Inflammatory macrophage (primary cell): ENCODE results near the gene TXNRD2.

Experiments
- DNase-seq, 2 donors: peaks; one replicate each; pipeline ENCODE4 v3.0.0-alpha.2; 2020 to 2022

The TXNRD2 gene

GRCh38 chr22:19903513-19903912 is 38.1 kb downstream of the TXNRD2 start:
- DNase-seq, result no peak

- no peak for DNase-seq
Measured at GRCh38 chr22:19903031-19903430, 38.6 kb downstream of the TXNRD2 start.

- no peak for DNase-seq
Measured at GRCh38 chr22:19902245-19902715, 39.3 kb downstream of the TXNRD2 start.

GRCh38 chr22:19901577-19902244 is 39.9 kb downstream of the TXNRD2 start:
- DNase-seq, result no peak

GRCh38 chr22:19900707-19901436 is 40.7 kb downstream of the TXNRD2 start:
- no peak for DNase-seq

GRCh38 chr22:19898831-19899567 is 42.6 kb downstream of the TXNRD2 start:
- no peak for DNase-seq

GRCh38 chr22:19898145-19898544 is 43.5 kb downstream of the TXNRD2 start:
- DNase-seq, result no peak

GRCh38 chr22:19897726-19898125 is 43.9 kb downstream of the TXNRD2 start:
- no peak for DNase-seq

- DNase-seq, result no peak
Measured at GRCh38 chr22:19896665-19897355, 44.8 kb downstream of the TXNRD2 start.

GRCh38 chr22:19895160-19895849 is 46.3 kb downstream of the TXNRD2 start:
- no peak for DNase-seq

- DNase-seq, result no peak
Measured at GRCh38 chr22:19893363-19893762, 48.3 kb downstream of the TXNRD2 start.

GRCh38 chr22:19892925-19893324 is 48.7 kb downstream of the TXNRD2 start:
- DNase-seq, result no peak

GRCh38 chr22:19892257-19892879 is 49.2 kb downstream of the TXNRD2 start:
- DNase-seq, result no peak

- DNase-seq, result peak; percentile 2 to 36
Measured at GRCh38 chr22:19891317-19892256, 50.0 kb downstream of the TXNRD2 start.

- no peak for DNase-seq
Measured at GRCh38 chr22:19890502-19891316, 50.9 kb downstream of the TXNRD2 start.

GRCh38 chr22:19889951-19890350 is 51.7 kb downstream of the TXNRD2 start:
- no peak for DNase-seq

- DNase-seq, result no peak
Measured at GRCh38 chr22:19888131-19888746, 53.4 kb downstream of the TXNRD2 start.

GRCh38 chr22:19887256-19887985 is 54.2 kb downstream of the TXNRD2 start:
- no peak for DNase-seq
